Stimulated activated CD4-positive, alpha-beta T cell treated with anti-CD3 and anti-CD28 coated beads, Interleukin-15, amount 100 ng/mL, for 24 hours (primary cell): ENCODE results near the gene ORAI3.
"Not testable (repeated sequence)": the region's sequence is repeated elsewhere in the genome, so short reads cannot be mapped to it uniquely, and the experiment has no call there.

ENCODE experiments used
- DNase-seq: peaks from one replicate; pipeline ENCODE4 v3.0.0-alpha.2; 2020

Gene ORAI3

DNA sequence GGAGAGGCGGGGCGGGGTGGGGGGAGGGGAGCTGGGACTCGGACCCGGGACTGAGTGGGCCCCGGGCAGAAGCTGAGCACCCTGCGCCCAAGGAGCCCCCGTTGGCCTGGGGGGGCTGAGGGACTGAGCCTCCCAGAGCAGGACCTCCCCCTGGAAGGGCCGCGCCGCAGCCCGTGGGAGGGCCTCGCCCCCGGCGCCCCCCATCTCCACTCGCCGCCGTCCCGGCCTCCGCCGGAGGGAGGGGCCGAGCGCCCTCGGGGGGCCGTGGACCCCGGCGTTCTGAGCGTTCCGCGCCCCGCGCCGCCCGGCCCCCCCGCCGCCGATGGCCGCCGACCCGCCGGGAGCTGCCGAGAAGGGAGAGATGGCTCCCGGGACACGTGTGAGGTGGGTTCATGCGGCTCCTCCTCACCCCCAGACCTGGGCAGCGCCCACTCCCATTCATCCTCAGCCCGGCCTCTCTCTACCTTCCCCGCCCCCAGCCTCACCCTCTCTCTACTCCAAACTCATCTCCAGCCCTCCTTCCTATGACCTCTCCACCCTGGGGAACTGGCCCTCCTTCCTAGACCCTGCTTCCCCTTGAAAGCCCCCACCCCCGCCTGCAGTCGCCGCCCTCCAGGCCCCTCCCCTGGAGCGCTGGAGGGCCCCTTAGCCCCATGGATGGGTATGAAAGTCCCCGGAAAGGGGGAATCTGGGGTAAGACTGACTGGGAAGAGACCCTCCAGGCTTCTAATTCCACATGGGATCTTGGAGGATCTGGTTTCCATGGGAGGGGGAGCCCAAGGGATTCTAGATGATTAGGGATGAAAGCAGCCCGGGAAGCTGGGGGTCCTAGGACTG is 24.6 kb upstream of the ORAI3 start:
- no peak for DNase-seq

DNA sequence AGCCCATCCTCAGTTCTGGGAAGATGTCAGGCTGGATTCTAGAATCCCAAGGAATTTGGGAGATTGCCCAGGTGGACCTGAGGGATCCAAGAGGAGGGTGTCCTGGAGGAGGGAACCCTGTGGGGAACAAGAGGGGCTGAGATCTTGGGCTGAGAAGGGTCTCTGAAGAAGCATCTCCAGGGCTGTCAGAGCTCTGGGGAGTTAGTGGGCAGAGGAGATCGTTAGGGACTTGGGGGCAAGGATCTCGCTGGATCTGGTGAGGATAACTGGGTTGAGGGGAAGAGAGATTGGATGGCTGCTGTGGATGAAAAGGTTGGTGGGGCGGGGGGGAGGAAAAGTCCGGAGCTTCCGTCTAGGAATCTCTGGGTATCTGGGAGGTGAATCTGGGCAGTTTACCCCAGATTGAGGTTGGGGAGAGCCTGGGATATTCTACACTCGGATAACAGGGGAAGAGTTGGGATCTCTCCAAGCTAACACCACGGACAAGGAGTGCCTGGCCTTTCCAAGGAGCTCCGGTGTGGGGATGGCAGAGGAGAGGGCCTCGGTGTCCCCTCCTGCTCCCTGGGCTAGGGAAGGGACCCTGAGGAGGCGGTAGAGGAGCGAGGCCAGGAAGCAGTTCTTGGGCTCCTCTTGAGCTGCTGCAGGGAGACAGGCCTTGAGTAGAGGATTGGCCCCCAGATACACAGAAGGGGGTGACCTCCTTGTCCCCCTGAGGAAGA is 23.8 kb upstream of the ORAI3 start:
- no peak for DNase-seq

DNA sequence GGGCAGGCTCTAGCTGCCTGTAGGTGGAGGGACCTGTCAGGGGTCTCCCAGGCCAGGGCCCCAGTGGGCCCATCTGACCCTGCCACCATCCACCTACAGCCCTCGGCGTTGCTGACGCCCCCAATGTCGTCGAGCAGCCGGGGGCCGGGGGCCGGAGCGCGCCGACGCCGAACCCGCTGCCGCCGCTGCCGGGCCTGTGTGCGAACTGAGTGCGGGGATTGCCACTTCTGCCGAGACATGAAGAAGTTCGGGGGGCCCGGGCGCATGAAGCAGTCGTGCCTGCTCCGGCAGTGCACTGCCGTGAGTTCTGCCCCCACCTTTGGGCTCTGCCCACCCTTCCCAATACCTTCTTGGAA is 23.3 kb upstream of the ORAI3 start:
- no peak for DNase-seq

DNA sequence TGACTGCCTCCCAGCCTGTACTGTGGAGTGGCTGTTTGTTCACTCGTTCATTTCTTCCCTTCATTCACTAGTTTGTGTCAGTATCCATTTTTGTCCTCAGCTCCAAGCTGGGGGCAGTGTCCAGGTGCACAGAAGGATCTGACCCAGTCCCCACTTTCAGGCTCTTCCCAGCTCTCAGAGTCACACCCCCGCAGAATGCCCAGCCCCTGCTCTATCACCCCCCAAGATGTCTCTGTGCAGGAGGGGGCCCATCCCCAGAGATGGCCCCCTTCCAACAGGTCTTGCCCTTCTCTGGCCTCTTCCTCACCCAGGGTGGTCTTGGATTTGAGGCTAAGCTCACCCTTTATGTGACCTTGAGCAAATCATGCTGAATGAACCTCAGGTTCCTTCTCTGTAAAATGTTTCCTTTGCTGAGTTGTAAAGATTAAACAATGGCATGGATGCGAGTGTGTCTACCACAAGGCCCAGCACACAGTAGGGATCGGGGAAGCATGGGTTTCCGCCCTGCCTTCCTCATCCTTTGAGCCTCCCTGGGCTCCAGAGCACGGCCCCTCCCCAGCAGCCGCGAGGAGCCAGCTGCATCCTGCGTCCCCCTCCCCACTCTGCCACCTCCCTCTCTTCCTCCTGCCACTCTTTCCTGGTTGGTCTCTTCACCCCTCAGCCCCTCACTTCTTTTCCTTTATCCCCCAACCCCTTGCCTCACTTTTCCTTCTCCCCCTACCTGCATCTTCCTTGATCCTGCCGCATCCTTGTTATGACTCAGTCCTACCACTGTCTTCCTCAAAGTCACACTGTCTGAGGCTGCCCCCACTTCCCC is 22.7 kb upstream of the ORAI3 start:
- DNase-seq, result no peak

DNA sequence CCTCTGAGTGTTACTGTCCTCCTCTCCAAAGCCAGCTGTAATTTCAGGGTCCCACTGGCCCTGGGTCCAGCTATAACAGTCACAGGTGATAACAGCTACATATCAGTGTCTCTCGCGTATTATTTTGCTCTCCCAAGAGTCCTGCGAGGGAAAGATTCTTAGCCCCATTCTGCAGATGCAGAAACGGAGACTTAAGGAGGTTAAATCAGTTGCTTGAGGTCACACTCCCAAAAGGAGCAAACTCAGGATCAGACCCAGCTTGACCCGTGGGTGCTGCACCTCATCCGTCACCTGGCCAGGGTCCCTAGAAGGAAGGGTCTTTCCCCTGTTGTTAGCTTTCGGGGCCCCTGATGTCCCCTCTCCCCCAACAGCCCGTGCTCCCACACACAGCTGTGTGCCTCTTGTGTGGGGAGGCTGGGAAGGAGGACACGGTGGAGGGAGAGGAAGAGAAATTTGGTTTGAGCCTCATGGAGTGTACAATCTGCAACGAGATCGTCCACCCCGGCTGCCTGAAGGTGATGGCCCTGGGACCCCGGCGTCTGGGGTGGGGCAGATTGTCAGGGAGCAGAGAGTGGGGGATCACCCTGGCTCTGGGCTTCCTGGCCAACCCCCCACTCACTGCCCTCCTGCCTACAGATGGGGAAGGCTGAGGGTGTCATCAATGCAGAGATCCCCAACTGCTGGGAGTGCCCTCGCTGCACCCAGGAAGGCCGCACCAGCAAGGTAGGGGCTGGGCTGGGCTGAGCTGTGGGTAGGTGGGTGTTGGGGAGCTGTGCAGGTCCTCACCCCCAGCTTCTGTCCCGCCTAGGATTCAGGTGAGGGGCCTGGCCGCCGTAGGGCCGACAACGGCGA is 21.7 kb upstream of the ORAI3 start:
- DNase-seq, result no peak

DNA sequence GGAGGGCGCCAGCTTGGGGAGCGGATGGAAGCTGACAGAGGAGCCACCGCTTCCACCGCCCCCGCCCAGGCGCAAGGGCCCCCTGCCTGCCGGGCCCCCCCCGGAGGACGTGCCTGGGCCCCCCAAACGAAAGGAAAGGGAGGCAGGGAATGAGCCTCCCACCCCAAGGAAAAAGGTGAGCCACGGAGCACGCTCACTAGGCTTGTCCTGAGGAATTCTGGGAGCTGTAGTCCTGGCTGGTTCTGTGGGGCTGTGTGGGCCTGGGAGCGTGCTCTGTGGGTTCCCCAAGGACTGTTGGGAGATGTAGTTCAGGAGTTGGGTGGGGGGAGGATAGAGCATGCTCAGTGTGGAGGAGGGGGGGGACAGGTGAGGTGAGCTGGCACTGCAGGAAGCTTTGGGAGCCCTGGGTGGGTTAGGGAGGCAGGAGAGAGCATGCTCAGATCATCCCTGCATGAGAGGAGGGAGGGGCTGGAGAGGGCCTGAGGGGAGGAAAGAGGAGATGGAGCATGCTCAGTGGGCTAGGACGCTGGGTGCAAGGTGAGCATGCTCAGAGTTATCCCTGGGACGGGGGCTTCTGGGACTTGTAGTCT is 21.0 kb upstream of the ORAI3 start:
- peak; percentile 61 for DNase-seq

DNA sequence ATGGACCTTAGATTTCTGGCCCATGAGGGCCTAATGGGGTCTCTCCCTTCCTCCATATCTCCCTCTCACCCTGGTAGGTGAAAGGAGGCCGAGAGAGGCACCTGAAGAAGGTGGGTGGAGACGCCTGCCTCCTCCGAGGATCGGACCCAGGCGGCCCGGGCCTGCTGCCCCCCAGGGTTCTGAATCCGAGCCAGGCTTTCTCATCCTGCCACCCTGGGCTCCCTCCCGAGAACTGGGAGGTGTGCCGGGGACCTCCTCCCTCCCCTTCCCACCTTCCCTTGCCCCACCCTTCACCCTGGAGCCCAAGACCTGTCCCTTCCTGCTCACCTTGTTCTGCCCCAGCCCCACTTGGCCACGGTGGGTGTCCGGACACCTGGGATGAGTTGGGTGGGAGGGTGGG is 20.5 kb upstream of the ORAI3 start:
- no peak for DNase-seq

DNA sequence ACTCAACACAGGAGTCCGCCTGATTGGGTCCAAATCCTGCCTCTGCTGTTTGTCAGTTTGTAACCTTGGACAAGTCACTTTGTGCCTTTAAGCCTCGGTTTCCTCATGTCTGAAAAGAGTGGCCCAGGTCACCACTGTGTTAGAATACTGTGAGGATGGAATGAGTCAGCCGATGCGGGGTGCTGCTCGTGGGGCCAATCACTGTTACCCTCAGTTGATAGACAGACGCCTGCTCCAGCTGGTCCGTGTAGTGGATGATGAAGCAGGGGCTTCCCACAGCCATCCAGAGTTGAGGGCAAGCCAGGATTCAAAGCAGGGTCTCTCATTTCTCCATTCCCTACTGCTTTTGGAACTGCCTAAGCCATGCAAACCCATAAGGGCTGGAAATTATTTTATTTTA is 19.7 kb upstream of the ORAI3 start:
- no peak for DNase-seq

DNA sequence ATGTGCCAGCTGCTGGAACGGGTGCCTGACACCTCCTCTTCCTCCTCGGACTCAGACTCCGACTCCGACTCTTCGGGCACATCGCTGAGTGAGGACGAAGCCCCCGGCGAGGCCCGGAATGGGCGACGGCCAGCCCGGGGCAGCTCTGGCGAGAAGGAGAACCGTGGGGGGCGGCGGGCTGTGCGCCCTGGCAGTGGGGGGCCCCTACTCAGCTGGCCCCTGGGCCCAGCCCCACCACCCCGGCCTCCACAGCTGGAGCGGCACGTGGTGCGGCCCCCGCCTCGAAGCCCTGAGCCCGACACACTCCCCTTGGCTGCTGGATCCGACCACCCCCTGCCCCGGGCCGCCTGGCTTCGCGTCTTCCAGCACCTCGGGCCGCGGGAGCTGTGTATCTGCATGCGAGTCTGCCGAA is 18.7 kb upstream of the ORAI3 start:
- no peak for DNase-seq

DNA sequence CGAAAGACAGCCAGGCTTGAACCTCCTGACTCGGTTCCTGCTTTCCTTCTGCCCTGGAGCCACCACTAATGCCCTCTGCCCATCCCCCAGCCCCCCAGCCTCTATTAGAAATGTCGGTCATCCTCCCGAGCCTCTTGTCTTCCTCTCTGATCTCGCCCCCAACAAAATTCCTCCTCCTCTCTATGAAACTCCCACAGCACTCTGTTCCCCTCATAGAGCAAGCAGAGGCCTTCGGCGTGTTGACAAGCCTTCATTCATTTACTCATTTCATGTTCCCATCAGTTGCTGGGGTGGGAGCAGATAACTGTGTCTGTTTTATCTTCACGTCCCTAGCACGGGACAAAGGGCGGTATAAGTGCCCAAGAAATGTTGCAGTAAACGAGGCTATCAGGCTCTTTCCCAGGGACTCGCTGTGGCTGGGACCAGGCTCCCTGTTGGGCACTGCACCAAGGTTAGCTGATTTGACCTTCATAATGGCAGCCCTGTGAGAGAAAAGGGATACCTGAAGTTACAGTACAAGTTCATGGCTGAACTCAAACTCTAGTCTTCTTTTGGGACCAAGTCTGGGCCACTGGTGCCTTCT is 17.7 kb upstream of the ORAI3 start:
- no peak for DNase-seq

DNA sequence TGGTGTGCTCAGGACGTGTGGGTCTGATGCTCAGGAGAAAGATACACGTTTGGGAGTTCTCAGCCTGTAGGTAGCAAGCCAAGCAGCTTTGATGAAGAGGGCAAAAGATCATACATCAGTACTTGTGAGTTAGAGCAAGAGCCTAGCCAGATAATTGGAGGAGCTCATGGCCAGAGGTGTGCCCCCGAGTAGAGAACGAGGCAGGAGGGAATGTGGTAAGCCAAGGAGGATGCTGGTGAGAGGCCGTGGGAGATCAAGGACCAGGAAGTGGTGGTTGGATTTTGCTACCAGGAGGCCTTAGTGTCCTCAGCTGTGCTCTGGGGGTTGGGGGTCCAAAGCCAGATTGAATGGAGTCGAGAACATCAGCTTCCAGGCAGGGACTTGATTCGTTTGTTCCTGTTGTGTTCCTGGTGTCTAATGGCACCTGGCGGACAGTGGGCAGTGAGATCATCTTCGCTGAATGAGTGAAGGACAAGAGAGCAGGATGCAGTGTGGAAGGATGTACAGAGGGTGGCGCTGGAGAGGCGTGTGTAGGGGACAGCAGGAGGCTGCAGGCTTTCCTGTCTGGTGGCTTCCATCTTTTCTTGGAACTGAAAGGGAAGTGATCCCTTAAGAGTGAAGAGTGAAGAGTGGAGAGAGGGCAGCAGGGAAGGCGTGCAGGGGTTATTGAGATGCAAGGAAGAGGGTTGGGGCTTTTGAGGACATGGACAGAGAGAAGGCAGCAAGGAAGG is 13.9 kb upstream of the ORAI3 start:
- DNase-seq, result peak; percentile 46

DNA sequence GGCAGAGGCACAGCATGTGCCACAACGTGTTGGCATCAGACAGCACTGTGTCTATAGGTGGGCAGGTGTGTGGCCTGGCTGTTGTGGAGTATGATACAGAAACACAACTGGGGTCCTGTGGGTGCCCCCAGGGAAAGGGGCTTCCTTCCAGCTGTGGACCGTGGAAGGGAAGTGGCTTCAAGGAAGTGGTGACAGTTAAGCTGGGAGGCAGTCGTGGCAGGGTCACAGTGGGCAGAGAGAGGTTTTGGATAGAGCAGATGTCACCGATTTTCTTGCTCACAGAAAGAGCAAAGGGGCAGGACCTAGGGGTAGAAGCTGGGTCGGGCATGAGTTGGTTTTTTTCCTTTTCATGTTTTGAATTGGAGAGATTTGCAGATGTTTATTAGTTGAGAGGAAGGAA is 11.2 kb upstream of the ORAI3 start:
- no peak for DNase-seq

DNA sequence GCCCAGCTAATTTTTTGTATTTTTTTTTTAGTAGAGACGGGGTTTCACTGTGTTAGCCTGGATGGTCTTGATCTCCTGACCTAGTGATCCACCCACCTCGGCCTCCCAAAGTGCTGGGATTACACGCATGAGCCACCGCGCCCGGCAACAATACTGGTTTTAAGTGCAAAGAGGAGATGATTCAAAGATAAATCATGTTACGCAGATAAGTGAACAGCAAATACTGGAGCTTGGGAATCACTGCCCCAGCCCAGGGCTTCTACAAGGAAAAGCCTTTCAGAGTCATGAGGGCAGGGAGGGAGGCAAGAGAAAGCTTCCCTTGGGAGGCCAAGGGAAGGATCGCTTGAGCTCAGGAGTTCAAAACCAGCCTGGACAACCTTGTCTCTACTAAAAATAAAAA is 9.3 kb upstream of the ORAI3 start:
- not testable (repeated sequence) for DNase-seq

DNA sequence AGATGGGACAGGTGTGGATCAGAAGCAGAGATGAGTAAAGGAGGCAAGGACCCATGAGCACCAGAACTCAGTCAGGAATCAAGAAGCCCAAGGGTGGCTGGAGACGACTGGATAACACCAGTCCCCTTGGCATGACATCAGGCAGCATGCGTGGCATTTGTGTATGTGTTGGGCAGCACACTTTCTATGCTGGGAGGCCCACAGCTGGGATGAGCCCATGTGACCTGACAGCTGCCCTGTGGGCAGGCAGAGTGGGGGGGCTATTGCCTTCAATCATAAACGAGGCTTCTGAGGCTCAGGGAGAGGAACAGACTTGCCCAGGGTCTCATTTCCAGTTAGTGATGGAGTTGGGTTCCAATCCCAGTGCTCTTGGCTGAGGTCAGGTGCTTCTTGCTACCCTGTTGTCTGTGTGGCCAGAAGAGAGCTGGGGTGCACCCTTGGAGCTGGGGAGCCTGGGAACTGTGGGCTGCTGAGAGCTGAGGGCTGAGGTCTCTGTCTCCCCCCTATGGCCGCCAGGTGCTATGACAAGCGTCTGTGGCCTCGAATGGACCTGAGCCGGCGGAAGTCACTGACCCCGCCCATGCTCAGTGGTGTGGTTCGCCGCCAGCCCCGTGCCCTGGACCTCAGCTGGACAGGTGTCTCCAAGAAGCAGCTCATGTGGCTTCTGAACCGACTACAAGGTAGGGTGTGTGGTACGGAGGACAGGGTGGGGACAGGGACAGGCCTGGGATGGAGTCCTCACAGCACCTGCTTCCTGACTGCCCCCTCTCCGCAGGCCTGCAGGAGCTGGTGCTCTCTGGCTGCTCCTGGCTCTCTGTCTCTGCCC is 7.1 kb upstream of the ORAI3 start:
- DNase-seq, result peak; percentile 78

DNA sequence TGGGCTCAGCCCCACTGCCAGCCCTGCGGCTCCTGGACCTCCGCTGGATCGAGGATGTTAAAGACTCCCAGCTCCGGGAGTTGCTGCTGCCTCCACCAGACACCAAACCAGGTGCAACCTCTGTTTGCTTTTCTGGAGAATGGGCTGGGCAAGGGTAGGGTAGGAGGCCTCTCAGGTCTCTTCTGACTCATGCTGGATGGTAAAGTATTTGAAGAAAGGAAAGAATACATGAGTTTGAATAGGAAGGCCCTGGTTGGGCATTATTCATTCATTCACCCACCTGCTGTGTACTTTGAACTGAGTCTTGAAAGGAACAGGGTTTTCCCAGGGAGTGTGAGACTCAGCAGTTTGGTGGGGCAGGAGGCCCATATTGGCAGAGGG is 6.5 kb upstream of the ORAI3 start:
- no peak for DNase-seq

DNA sequence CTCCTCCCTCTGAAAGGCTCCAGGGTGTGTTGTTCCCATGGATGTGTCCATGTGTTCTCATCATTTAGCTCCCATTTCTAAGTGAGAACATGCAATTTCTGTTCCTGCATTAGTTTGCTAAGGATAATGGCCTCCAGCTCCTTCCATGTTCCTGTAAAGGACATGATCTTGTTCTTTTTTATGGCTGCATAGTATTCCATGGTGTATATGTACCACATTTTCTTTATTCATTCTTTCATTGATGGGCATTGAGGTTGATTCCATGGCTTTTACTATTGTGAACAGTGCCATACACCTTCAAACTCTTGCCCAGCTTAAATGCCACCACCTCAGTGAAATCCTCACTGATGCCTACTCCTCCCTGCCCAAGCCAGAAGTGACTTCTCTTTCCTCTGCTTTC is 4.5 kb upstream of the ORAI3 start:
- no peak for DNase-seq

DNA sequence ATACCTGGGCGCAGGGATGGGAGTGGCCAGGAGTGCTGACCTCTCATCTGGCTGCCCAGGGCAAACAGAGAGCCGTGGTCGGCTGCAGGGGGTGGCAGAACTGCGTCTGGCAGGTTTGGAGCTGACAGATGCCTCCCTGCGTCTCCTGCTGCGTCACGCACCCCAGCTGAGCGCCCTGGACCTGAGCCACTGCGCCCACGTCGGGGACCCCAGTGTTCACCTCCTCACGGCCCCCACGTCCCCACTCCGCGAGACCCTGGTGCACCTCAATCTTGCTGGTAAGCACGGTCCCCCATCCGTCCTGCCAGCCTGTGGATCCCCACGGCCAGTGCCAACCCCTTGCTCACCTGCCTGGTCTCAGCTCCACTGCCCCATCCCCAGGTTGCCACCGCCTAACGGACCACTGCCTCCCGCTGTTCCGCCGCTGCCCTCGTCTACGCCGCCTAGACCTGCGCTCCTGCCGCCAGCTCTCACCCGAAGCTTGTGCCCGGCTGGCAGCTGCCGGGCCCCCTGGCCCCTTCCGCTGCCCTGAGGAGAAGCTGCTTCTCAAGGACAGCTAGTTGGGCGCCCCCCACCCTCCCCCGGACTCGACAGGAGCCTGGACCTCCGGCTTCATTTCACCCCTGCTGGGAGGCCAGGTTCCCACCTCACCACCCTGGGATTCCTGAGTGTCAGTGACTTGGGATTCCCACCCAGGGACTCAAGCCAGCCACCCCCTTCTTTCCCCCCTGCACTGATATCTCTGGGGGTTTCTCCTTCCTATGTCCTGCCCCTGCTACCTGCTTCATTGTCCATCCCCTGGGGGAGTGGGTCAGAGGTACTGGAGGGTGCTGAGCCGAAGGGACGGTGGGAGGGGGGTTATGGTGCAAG is 2.0 kb upstream of the ORAI3 start:
- no peak for DNase-seq

DNA sequence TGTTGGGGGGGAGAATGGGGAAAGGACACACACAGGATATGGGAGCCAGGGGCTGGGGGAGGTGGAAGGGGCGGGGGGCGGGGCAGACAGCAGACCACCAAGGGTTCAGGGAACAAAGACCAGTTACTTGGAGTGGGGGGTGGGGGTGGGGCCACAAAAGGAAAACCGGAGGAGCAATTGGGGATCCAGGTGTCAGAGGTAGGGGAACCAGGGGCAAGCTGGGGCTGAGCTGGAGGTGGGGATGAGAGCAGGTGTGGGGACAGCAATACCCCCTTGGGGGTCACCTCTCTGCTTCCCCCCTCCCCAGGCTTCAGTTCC is 1.4 kb upstream of the ORAI3 start:
- DNase-seq, result no peak

DNA sequence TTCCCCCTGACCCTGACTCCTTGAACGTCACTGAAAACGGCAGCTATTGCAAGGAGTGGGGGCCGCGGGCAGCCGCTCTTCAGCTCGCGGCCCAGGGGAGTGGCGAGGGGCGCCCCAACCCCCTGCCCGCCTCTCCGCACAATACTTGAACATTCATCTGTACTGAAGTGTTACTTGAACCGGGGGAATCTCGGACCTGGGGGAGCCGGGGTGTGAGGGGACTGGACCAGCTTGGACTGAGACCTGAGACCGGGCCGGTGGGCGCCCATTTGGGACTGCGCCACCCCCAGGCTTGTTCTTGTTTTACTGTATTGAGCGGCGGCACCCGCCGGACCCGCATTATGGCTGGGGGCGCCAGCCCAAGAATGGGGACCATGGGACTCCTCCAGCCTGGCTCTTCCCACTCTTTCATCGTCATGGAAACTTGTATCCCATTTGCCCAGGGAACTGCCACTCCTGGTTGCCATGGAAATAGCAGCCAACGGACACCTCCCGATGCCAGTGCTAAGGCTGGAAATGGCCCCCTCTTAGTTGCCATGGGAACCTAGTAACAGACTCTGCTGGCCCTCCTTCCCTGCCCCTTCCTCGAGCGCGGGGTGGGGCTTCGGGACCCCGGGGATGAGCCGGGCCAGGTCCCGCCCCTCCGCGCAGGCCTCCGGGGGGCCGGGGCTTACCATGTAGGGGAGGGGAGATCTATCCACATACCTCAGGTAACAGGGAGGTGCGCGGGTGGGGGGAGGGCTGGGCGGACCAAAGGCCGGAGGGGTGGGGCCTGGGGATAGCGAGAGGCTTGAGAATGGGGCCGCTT is 805 bp upstream of the ORAI3 start:
- no peak for DNase-seq
